C4-2B (cell line): ENCODE results near the gene TNNC1.

Experiments
- H3K27ac ChIP-seq: fragments of 450-650 bp; 2 replicates; pipeline ENCODE4 v1.5.1; 2017
- CTCF ChIP-seq: fragments of 450-650 bp; conservative IDR thresholded peaks from 2 replicates; pipeline ENCODE4 v1.5.1; 2017; ENCODE audit warnings: mild to moderate bottlenecking
- ZFX ChIP-seq: fragments of 450-650 bp; IDR thresholded peaks from 2 replicates; pipeline ENCODE4 v1.6.1; 2017

The TNNC1 gene

GRCh38 chr3:52494886-52495495 is 41.1 kb upstream of the TNNC1 start, which contains the start of gene STAB1:
STAB1 (plus strand) TSS chr3:52495338; CDS start chr3:52495414, 76 bp downstream.
- no peak within 1 kb of the TSS for H3K27ac ChIP-seq

GRCh38 chr3:52494445-52494844 is 40.6 kb upstream of the TNNC1 start:
- H3K27ac ChIP-seq = no peak overlapping the region
- TF ChIP-seq CTCF = no peak
- no peak for TF ChIP-seq ZFX

More at GRCh38 chr3:52494886-52495495, 41.1 kb upstream of the TNNC1 start, which contains the start of gene STAB1:
- TF ChIP-seq ZFX = no peak
- TF ChIP-seq CTCF = no peak

GRCh38 chr3:52493232-52494017 is 39.6 kb upstream of the TNNC1 start:
- H3K27ac ChIP-seq = no peak overlapping the region
- TF ChIP-seq CTCF (no peak), ZFX (no peak)

GRCh38 chr3:52492059-52492458 is 38.2 kb upstream of the TNNC1 start:
- H3K27ac ChIP-seq = no peak overlapping the region
- TF ChIP-seq ZFX (no peak), CTCF (no peak)

- H3K27ac ChIP-seq = no peak overlapping the region
- TF ChIP-seq ZFX = no peak
- TF ChIP-seq CTCF = no peak
Observed at GRCh38 chr3:52490939-52491526, 37.2 kb upstream of the TNNC1 start.

GRCh38 chr3:52490035-52490938 is 36.4 kb upstream of the TNNC1 start:
- TF ChIP-seq ZFX (no peak), CTCF (no peak)
- H3K27ac ChIP-seq = no peak overlapping the region
